BLaER1 (cell line): Measurements from ENCODE around the gene CNPY2.
"Not testable (repeated sequence)": the region's sequence is repeated elsewhere in the genome, so short reads cannot be mapped to it uniquely, and the experiment has no call there.

Experiments used
- H3K27ac ChIP-seq: shearing (Covaris generic); formaldehyde crosslinking; 2 replicates; pipeline ENCODE4 v1.8.1; 2022
- H3K27me3 ChIP-seq: shearing (Covaris generic); formaldehyde crosslinking; 2 replicates; pipeline ENCODE4 v1.8.1; 2022
- H3K36me3 ChIP-seq: shearing (Covaris generic); formaldehyde crosslinking; 2 replicates; pipeline ENCODE4 v1.8.1; 2022
- H3K4me1 ChIP-seq: shearing (Covaris generic); formaldehyde crosslinking; 2 replicates; pipeline ENCODE4 v1.8.1; 2022
- H3K4me2 ChIP-seq: shearing (Covaris generic); formaldehyde crosslinking; 2 replicates; pipeline ENCODE4 v1.8.1; 2022
- H3K4me3 ChIP-seq: shearing (Covaris generic); formaldehyde crosslinking; 2 replicates; pipeline ENCODE4 v1.8.1; 2022
- H3K9ac ChIP-seq: shearing (Covaris generic); formaldehyde crosslinking; 2 replicates; pipeline ENCODE4 v1.8.1; 2022
- H3K9me3 ChIP-seq: shearing (Covaris generic); formaldehyde crosslinking; 2 replicates; pipeline ENCODE4 v1.8.1; 2022
- H4K20me1 ChIP-seq: shearing (Covaris generic); formaldehyde crosslinking; 2 replicates; pipeline ENCODE4 v1.8.1; 2022
- Cebpa-rat ChIP-seq: shearing (Covaris generic); IDR thresholded peaks from 2 replicates; pipeline ENCODE4 v1.8.1; 2022

Gene CNPY2

GRCh38 chr12:56280849-56281248 is 34.9 kb downstream of the CNPY2 start:
- H3K36me3 ChIP-seq: peaks cover 98% of the 10 kb centered on the region
- H3K9ac ChIP-seq: no peak overlapping the region
- TF ChIP-seq Cebpa-rat: no peak
- no peak overlapping the region for H3K4me2 ChIP-seq
- H3K27ac ChIP-seq: no peak overlapping the region
- no peaks in the 10 kb centered on the region for H3K27me3 ChIP-seq
- H3K4me3 ChIP-seq: no peak overlapping the region
- no peaks in the 10 kb centered on the region for H3K4me1 ChIP-seq
- H3K9me3 ChIP-seq: no peaks in the 10 kb centered on the region
- peaks cover 10% of the 10 kb centered on the region; the same call in 1 of the 2 replicates for H4K20me1 ChIP-seq

- H3K4me3 ChIP-seq: no peak overlapping the region
- no peak overlapping the region for H3K27ac ChIP-seq
- H3K36me3 ChIP-seq: peaks cover 98% of the 10 kb centered on the region
Observed at GRCh38 chr12:56278905-56279304, 36.9 kb downstream of the CNPY2 start.

GRCh38 chr12:56274299-56274698 is 41.5 kb downstream of the CNPY2 start:
- Histone ChIP-seq H3K27ac (no peak overlapping the region), H3K4me3 (no peak overlapping the region), H3K4me2 (no peak overlapping the region), H3K4me1 (no peaks in the 10 kb centered on the region), H4K20me1 (no peaks in the 10 kb centered on the region), H3K9ac (no peak overlapping the region), H3K27me3 (no peaks in the 10 kb centered on the region), H3K9me3 (no peaks in the 10 kb centered on the region), H3K36me3 (peaks cover 97% of the 10 kb centered on the region)
- no peak for TF ChIP-seq Cebpa-rat

More at GRCh38 chr12:56278905-56279304, 36.9 kb downstream of the CNPY2 start:
- H3K4me1 ChIP-seq: no peaks in the 10 kb centered on the region
- no peak overlapping the region for H3K9ac ChIP-seq
- H3K27me3 ChIP-seq: no peaks in the 10 kb centered on the region
- TF ChIP-seq Cebpa-rat: no peak
- H4K20me1 ChIP-seq: no peaks in the 10 kb centered on the region
- H3K9me3 ChIP-seq: no peaks in the 10 kb centered on the region
- H3K4me2 ChIP-seq: no peak overlapping the region

GRCh38 chr12:56272468-56272867 is 43.3 kb downstream of the CNPY2 start:
- peaks cover 85% of the 10 kb centered on the region for H3K36me3 ChIP-seq
- H3K9ac ChIP-seq: not testable (repeated sequence)

GRCh38 chr12:56271031-56271430 is 44.8 kb downstream of the CNPY2 start:
- Histone ChIP-seq H3K36me3 (peaks cover 73% of the 10 kb centered on the region), H3K4me1 (peaks cover 20% of the 10 kb centered on the region), H4K20me1 (no peaks in the 10 kb centered on the region), H3K27ac (no peak overlapping the region), H3K4me2 (no peak overlapping the region), H3K9me3 (no peaks in the 10 kb centered on the region), H3K27me3 (no peaks in the 10 kb centered on the region), H3K9ac (no peak overlapping the region), H3K4me3 (no peak overlapping the region)
- no peak for TF ChIP-seq Cebpa-rat

More at GRCh38 chr12:56272468-56272867, 43.3 kb downstream of the CNPY2 start:
- H3K4me2 ChIP-seq, H3K27ac ChIP-seq, H3K4me3 ChIP-seq, H3K27me3 ChIP-seq, H4K20me1 ChIP-seq, H3K9me3 ChIP-seq: not testable (repeated sequence)
- peaks cover 12% of the 10 kb centered on the region for H3K4me1 ChIP-seq

GRCh38 chr12:56267443-56268071 is 48.2 kb downstream of the CNPY2 start:
- Histone ChIP-seq H3K36me3 (peaks cover 39% of the 10 kb centered on the region), H3K4me1 (peaks cover 25% of the 10 kb centered on the region), H3K27ac (peak overlapping the region; percentile 88), H3K9ac (peak overlapping the region; percentile 85), H3K4me2 (peak overlapping the region; percentile 93), H3K27me3 (no peaks in the 10 kb centered on the region), H3K4me3 (peak overlapping the region; percentile 82), H4K20me1 (no peaks in the 10 kb centered on the region), H3K9me3 (no peaks in the 10 kb centered on the region)
- no peak for TF ChIP-seq Cebpa-rat

- H3K9ac ChIP-seq: peak within 1 kb of the TSS; percentile 85
- peak within 1 kb of the TSS; percentile 88 for H3K27ac ChIP-seq
- peak within 1 kb of the TSS; percentile 93 for H3K4me2 ChIP-seq
- no peaks in the 10 kb centered on the region for H4K20me1 ChIP-seq
- H3K9me3 ChIP-seq: no peaks in the 10 kb centered on the region
- peaks cover 32% of the 10 kb centered on the region for H3K36me3 ChIP-seq
- TF ChIP-seq Cebpa-rat: no peak
- H3K4me3 ChIP-seq: peak within 1 kb of the TSS; percentile 82
- peaks cover 25% of the 10 kb centered on the region for H3K4me1 ChIP-seq
- H3K27me3 ChIP-seq: no peaks in the 10 kb centered on the region
Observed at GRCh38 chr12:56266693-56267442, 48.9 kb downstream of the CNPY2 start, which contains the start of gene COQ10A. COQ10A (plus strand) TSS chr12:56266942; CDS start chr12:56267119, 177 bp downstream.

GRCh38 chr12:56266068-56266692 is 49.6 kb downstream of the CNPY2 start:
- Histone ChIP-seq H3K4me1 (peaks cover 25% of the 10 kb centered on the region), H3K9ac (peak overlapping the region; percentile 85), H3K27ac (peak overlapping the region; percentile 88), H3K4me3 (peak overlapping the region; percentile 82), H3K4me2 (peak overlapping the region; percentile 93), H3K36me3 (peaks cover 25% of the 10 kb centered on the region)
- not testable (repeated sequence) for H3K27me3 ChIP-seq, H3K9me3 ChIP-seq, H4K20me1 ChIP-seq

- peaks cover 25% of the 10 kb centered on the region for H3K4me1 ChIP-seq
- H3K4me2 ChIP-seq, H3K4me3 ChIP-seq, H3K9me3 ChIP-seq, H3K36me3 ChIP-seq, H3K27ac ChIP-seq, H3K27me3 ChIP-seq, H4K20me1 ChIP-seq, H3K9ac ChIP-seq: not testable (repeated sequence)
Observed at GRCh38 chr12:56262955-56263354, 52.8 kb downstream of the CNPY2 start.
